Measurements from ENCODE around the gene FOXL3. TPM values are rescaled to one million over a fixed set of nuclear protein-coding genes. Genes with fewer than 3 reads are reported as not detected.

Gene FOXL3
- total RNA-seq, 1 experiment from 2014 or later, result not detected

DNA sequence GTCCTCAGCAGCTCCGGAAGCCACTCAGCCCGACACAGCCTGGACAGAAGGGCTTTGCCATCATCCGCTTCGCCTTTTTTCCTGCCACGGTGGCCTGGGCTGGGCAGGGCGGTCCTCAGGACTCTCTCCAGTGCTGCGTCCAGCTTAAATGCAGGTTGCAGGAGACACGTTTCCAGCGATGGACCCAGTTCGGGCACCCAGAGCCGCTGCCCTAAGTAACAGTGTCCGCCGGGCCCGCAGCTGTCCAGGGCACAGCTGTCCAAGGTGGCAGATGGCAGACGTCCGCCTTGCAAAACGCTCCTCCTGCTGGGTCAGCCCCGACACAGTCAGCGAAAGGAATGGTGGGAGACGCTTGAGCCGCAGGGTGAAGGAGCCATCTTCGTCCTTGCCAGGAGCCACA lies 37.0 kb upstream of the FOXL3 start (continued):
- TF ChIP-seq, protein P1, sequence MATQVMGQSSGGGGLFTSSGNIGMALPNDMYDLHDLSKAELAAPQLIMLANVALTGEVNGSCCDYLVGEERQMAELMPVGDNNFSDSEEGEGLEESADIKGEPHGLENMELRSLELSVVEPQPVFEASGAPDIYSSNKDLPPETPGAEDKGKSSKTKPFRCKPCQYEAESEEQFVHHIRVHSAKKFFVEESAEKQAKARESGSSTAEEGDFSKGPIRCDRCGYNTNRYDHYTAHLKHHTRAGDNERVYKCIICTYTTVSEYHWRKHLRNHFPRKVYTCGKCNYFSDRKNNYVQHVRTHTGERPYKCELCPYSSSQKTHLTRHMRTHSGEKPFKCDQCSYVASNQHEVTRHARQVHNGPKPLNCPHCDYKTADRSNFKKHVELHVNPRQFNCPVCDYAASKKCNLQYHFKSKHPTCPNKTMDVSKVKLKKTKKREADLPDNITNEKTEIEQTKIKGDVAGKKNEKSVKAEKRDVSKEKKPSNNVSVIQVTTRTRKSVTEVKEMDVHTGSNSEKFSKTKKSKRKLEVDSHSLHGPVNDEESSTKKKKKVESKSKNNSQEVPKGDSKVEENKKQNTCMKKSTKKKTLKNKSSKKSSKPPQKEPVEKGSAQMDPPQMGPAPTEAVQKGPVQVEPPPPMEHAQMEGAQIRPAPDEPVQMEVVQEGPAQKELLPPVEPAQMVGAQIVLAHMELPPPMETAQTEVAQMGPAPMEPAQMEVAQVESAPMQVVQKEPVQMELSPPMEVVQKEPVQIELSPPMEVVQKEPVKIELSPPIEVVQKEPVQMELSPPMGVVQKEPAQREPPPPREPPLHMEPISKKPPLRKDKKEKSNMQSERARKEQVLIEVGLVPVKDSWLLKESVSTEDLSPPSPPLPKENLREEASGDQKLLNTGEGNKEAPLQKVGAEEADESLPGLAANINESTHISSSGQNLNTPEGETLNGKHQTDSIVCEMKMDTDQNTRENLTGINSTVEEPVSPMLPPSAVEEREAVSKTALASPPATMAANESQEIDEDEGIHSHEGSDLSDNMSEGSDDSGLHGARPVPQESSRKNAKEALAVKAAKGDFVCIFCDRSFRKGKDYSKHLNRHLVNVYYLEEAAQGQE (IDR thresholded peaks at IDR 0.05; ENCODE audit: low read depth), result no peak
- no peak for TF ChIP-seq EZH2 (IDR thresholded peaks at IDR 0.05)

DNA sequence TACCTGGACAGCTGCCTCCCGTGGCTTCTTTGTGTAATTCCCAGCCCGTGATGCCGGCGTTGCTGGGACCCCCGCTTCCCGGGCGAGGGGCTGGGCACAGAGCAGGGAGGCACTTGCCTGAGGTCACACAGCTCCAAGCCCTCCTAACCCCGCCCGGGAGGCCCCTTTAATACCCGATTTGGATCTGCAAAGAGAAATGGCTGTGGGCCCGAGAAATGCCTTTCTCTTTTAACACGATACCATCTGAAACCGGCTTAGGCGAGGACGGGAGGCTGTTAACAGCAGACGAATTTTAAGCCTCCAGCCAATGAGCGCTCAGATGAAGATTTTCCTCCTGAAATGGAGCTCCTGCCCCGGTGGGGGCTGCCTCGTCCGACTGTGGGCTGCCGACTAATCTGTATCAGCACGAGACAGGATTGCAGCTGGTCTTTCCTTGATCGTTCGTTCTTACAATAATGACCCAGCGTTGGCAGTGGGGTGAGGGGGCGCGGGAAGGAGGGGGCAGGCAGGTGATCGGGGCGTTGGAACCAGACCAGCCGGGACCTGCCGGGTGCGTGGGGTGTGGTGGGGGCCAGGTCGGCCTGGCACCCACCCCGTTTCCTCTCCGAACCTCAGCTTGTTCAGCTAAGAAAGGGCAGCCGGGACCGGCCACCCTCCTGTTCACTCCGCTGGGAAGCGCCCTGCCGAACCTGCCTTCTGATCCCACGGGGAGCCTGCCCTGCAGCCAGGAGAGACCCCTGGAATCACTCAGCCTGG lies 36.2 kb upstream of the FOXL3 start:
- H3K9me2 ChIP-seq (ENCODE audit: insufficient read depth), result no peaks in the 10 kb centered on the region
- H3K36me3 ChIP-seq (ENCODE audit: control insufficient read depth in 1 of 2, insufficient read depth in 2 of 2, low read length in 2 of 2), result no peaks in the 10 kb centered on the region; a peak in 2 of 4 replicates
- no peak overlapping the region for H2AFZ ChIP-seq (ENCODE audit: low read depth, low read length, poor library complexity, severe bottlenecking)
- ChIA-PET CTCF (no interaction called here), POLR2A (no interaction called here), RAD21 (ENCODE audit: low non-redundant PET in 1 of 2, low total read pairs in 2 of 2, uncharacterized antibody in 2 of 2, unreplicated experiment in 2 of 2) (no interaction called here)
- H3K27ac ChIP-seq (ENCODE audit: low read depth, low read length), result no peak overlapping the region
- no peaks in the 10 kb centered on the region for H3K27me3 ChIP-seq (ENCODE audit: insufficient read depth, low read length)
- H3K4me2 ChIP-seq (ENCODE audit: low read length), result no peak overlapping the region
- ATAC-seq (no peak), DNase-seq (ENCODE audit: low read depth, low spot score) (no peak)
- no peak overlapping the region for H3K4me3 ChIP-seq (replicated peaks in 1 of 2; ENCODE audit: low read depth in 1 of 2, low read length in 2 of 2)
- H4K20me1 ChIP-seq (ENCODE audit: insufficient read depth), result no peaks in the 10 kb centered on the region
- no TSS peak for BruUV-seq (replicated peaks)
- H3K79me2 ChIP-seq (ENCODE audit: insufficient read depth, low read length), result no peaks in the 10 kb centered on the region
- H3K9ac ChIP-seq (ENCODE audit: low read length), result no peak overlapping the region
- no peaks in the 10 kb centered on the region for H3K4me1 ChIP-seq (ENCODE audit: control insufficient read depth in 1 of 2, insufficient read depth in 2 of 2, low read length in 2 of 2)
- intact Hi-C loops (cut with micrococcal nuclease), result no loop called here
- H3K9me3 ChIP-seq (ENCODE audit: control insufficient read depth in 1 of 2, insufficient read depth in 1 of 2, low read depth in 1 of 2, low read length in 2 of 2), result peaks cover 0 to 3% of the 10 kb centered on the region in 2 experiments; a peak in 1 of 4 replicates
- TF ChIP-seq ZNF274 (IDR thresholded peaks at IDR 0.05; ENCODE audit: low read depth, low read length) (no peak), JUND (IDR thresholded peaks at IDR 0.05) (no peak), EZH2 (IDR thresholded peaks at IDR 0.05) (no peak), TCF7L2 (IDR thresholded peaks at IDR 0.05; ENCODE audit: borderline replicate concordance, extremely low read depth, insufficient read depth, insufficient read length) (no peak), FOSL1 (IDR thresholded peaks at IDR 0.05; ENCODE audit: low read depth) (no peak), CEBPB (IDR thresholded peaks at IDR 0.05; ENCODE audit: low read depth) (no peak), SP1 (IDR thresholded peaks at IDR 0.05; ENCODE audit: low read depth) (no peak), POLR2AphosphoS5 (IDR thresholded peaks at IDR 0.05; ENCODE audit: low read depth, low read length) (no peak), CBX3 (IDR thresholded peaks at IDR 0.05; ENCODE audit: low read depth) (no peak), POLR2A (IDR thresholded peaks at IDR 0.05; ENCODE audit: borderline replicate concordance, extremely low read depth, insufficient read depth, insufficient read length) (no peak), ELF1 (IDR thresholded peaks at IDR 0.05; ENCODE audit: borderline replicate concordance, low read depth) (no peak), YY1 (IDR thresholded peaks at IDR 0.05; ENCODE audit: extremely low read depth, insufficient replicate concordance, low read depth, low read length) (no peak), SRF (IDR thresholded peaks at IDR 0.05; ENCODE audit: low read depth) (no peak), EGR1 (IDR thresholded peaks at IDR 0.05; ENCODE audit: low read depth) (no peak), SIN3A (IDR thresholded peaks at IDR 0.05; ENCODE audit: low read depth) (no peak), EZH2phosphoT487 (IDR thresholded peaks at IDR 0.05; ENCODE audit: borderline replicate concordance) (no peak)
- TF ChIP-seq, protein P2, sequence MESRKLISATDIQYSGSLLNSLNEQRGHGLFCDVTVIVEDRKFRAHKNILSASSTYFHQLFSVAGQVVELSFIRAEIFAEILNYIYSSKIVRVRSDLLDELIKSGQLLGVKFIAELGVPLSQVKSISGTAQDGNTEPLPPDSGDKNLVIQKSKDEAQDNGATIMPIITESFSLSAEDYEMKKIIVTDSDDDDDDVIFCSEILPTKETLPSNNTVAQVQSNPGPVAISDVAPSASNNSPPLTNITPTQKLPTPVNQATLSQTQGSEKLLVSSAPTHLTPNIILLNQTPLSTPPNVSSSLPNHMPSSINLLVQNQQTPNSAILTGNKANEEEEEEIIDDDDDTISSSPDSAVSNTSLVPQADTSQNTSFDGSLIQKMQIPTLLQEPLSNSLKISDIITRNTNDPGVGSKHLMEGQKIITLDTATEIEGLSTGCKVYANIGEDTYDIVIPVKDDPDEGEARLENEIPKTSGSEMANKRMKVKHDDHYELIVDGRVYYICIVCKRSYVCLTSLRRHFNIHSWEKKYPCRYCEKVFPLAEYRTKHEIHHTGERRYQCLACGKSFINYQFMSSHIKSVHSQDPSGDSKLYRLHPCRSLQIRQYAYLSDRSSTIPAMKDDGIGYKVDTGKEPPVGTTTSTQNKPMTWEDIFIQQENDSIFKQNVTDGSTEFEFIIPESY (IDR thresholded peaks at IDR 0.05; ENCODE audit: extremely low read depth, insufficient replicate concordance, low read length), result no peak
- TF ChIP-seq, protein P3, sequence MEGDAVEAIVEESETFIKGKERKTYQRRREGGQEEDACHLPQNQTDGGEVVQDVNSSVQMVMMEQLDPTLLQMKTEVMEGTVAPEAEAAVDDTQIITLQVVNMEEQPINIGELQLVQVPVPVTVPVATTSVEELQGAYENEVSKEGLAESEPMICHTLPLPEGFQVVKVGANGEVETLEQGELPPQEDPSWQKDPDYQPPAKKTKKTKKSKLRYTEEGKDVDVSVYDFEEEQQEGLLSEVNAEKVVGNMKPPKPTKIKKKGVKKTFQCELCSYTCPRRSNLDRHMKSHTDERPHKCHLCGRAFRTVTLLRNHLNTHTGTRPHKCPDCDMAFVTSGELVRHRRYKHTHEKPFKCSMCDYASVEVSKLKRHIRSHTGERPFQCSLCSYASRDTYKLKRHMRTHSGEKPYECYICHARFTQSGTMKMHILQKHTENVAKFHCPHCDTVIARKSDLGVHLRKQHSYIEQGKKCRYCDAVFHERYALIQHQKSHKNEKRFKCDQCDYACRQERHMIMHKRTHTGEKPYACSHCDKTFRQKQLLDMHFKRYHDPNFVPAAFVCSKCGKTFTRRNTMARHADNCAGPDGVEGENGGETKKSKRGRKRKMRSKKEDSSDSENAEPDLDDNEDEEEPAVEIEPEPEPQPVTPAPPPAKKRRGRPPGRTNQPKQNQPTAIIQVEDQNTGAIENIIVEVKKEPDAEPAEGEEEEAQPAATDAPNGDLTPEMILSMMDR (IDR thresholded peaks at IDR 0.05 in 2 of 3, conservative IDR thresholded peaks at IDR 0.05 in 1 of 3; ENCODE audit: borderline replicate concordance in 1 of 3, insufficient read depth in 1 of 3, low read depth in 2 of 3, low read length in 2 of 3), result no peak
